MM.1S (cell line): Measurements from ENCODE around the gene KIFBP.
"Not testable (repeated sequence)": the region's sequence is repeated elsewhere in the genome, so short reads cannot be mapped to it uniquely, and the experiment has no call there.

Experiments used
- DNase-seq: peaks from one replicate; pipeline ENCODE4 v3.0.0-alpha.2; 2015
- H2AFZ ChIP-seq: fragments of 300-600 bp; sonication (generic); 2 replicates; pipeline ENCODE4 v1.6.0; 2016; ENCODE audit warnings: antibody characterized with exemption, low read length
- H3F3A ChIP-seq: fragments of 300-600 bp; sonication (generic); 2 replicates; pipeline ENCODE4 v1.6.1; 2016; ENCODE audit warnings: mild to moderate bottlenecking, antibody characterized with exemption, low read length, moderate library complexity, mixed read lengths; ENCODE audit not compliant: insufficient read depth
- H3K27ac ChIP-seq: fragments of 300-600 bp; sonication (generic); 2 replicates; pipeline ENCODE4 v1.5.1; 2016; ENCODE audit warnings: mild to moderate bottlenecking, low read length
- H3K27me3 ChIP-seq: fragments of 300-600 bp; sonication (generic); replicated peaks from 2 replicates; pipeline ENCODE4 v1.6.0; 2016; ENCODE audit warnings: low read length; ENCODE audit not compliant: insufficient read depth
- H3K36me3 ChIP-seq: fragments of 300-600 bp; sonication (generic); replicated peaks from 2 replicates; pipeline ENCODE4 v1.6.1; 2016; ENCODE audit warnings: mild to moderate bottlenecking, low read length, mixed read lengths; ENCODE audit not compliant: insufficient read depth
- H3K4me1 ChIP-seq: fragments of 300-600 bp; sonication (generic); 2 replicates; pipeline ENCODE4 v1.6.1; 2016; ENCODE audit warnings: low read length, mixed read lengths
- H3K4me2 ChIP-seq: fragments of 300-600 bp; sonication (generic); 2 replicates; pipeline ENCODE4 v1.6.0; 2016; ENCODE audit warnings: low read depth, low read length
- H3K4me3 ChIP-seq: fragments of 300-600 bp; sonication (generic); 2 replicates; pipeline ENCODE4 v1.5.1; 2016; ENCODE audit warnings: low read length, mixed read lengths
- H3K79me2 ChIP-seq: fragments of 300-600 bp; sonication (generic); 2 replicates; pipeline ENCODE4 v1.6.1; 2016; ENCODE audit warnings: mixed run types, low read length, mixed read lengths
- H3K9ac ChIP-seq: fragments of 300-600 bp; sonication (generic); 2 replicates; pipeline ENCODE4 v1.6.1; 2016; ENCODE audit warnings: low read length, mixed read lengths
- H3K9me2 ChIP-seq: fragments of 300-600 bp; sonication (generic); replicated peaks from 2 replicates; pipeline ENCODE4 v1.6.1; 2016; ENCODE audit warnings: mild to moderate bottlenecking, low read length, mixed read lengths; ENCODE audit not compliant: insufficient read depth
- H3K9me3 ChIP-seq: fragments of 300-600 bp; sonication (generic); replicated peaks from 2 replicates; pipeline ENCODE4 v1.6.1; 2016; ENCODE audit warnings: mild to moderate bottlenecking, low read length, mixed read lengths; ENCODE audit not compliant: insufficient read depth
- H4K20me1 ChIP-seq: fragments of 300-600 bp; sonication (generic); 2 replicates; pipeline ENCODE4 v1.6.1; 2016; ENCODE audit warnings: mild to moderate bottlenecking, low read length, moderate library complexity, mixed read lengths; ENCODE audit not compliant: insufficient read depth
- CTCF ChIP-seq: fragments of 300-600 bp; sonication (generic); IDR thresholded peaks from 2 replicates; pipeline ENCODE4 v1.5.1; 2016; ENCODE audit warnings: antibody characterized with exemption, low read length, mixed read lengths
- EZH2 ChIP-seq: fragments of 300-600 bp; sonication (generic); optimal IDR thresholded peaks from 2 replicates; pipeline ENCODE3; 2017; ENCODE audit warnings: low read depth, mild to moderate bottlenecking, antibody characterized with exemption, low read length, mixed read lengths
- EZH2phosphoT487 ChIP-seq: fragments of 300-600 bp; sonication (generic); IDR thresholded peaks from 2 replicates; pipeline ENCODE4 v1.6.1; 2018; ENCODE audit warnings: antibody characterized with exemption, low read length

The KIFBP gene

DNA sequence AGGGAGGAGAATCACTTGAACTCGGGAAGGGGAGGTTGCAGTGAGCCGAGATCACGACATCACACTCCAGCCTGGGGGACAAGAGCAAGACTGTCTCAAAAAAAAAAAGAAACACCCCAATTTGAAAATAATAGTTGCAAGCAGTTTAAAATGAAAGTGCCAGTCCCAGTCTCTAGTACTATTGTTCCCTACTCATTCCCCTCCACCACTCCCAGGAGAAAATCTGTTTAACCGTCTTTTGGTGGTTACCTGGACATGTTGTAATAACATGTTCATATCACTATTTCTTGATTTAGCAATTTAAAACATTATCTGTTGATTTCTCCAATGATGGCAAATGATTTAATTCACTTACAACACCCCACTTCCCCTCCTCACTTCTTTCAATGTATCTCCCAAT lies 44.7 kb downstream of the KIFBP start:
- Histone ChIP-seq H3K9ac (no peak overlapping the region), H3K79me2 (no peaks in the 10 kb centered on the region), H3K27me3 (no peaks in the 10 kb centered on the region), H3F3A (no peaks in the 10 kb centered on the region), H2AFZ (no peak overlapping the region), H3K36me3 (no peaks in the 10 kb centered on the region), H3K27ac (no peak overlapping the region), H3K4me3 (no peak overlapping the region), H3K4me2 (no peak overlapping the region), H3K9me2 (no peaks in the 10 kb centered on the region), H3K4me1 (no peaks in the 10 kb centered on the region), H4K20me1 (no peaks in the 10 kb centered on the region), H3K9me3 (no peaks in the 10 kb centered on the region)
- DNase-seq = no peak
- no peak for TF ChIP-seq EZH2
- no peak for TF ChIP-seq EZH2phosphoT487
- TF ChIP-seq CTCF = no peak

DNA sequence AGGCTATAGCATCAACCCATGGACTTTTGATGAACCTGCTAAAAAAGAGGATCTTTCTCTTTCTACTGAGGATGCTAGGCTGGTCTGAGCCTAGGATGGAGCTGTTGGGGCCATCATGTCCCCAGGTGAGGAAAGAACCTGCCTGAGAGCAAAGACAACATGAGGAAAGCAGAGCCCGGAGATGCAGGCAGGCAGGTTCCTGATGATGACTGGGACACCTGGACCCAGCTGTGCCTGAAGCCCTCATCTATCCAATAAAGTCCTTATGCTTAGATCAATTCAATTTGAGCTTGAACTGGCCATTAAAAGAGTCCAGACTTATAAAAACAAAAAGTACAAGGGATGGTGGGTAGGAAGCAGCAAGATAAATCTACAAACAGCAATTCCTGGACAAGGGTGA lies 48.9 kb downstream of the KIFBP start:
- H3K9me3 ChIP-seq = no peaks in the 10 kb centered on the region
- H3K27me3 ChIP-seq = no peaks in the 10 kb centered on the region
- H3K9ac ChIP-seq = no peak overlapping the region
- H3F3A ChIP-seq = no peaks in the 10 kb centered on the region
- no peaks in the 10 kb centered on the region for H4K20me1 ChIP-seq
- no peaks in the 10 kb centered on the region for H3K36me3 ChIP-seq
- H3K27ac ChIP-seq = no peak overlapping the region
- DNase-seq = no peak
- no peak overlapping the region for H2AFZ ChIP-seq
- H3K4me1 ChIP-seq = no peaks in the 10 kb centered on the region
- no peak overlapping the region for H3K4me2 ChIP-seq
- H3K79me2 ChIP-seq = no peaks in the 10 kb centered on the region
- H3K4me3 ChIP-seq = no peak overlapping the region
- H3K9me2 ChIP-seq = no peaks in the 10 kb centered on the region
- TF ChIP-seq EZH2phosphoT487 = no peak
- no peak for TF ChIP-seq EZH2
- TF ChIP-seq CTCF = no peak

DNA sequence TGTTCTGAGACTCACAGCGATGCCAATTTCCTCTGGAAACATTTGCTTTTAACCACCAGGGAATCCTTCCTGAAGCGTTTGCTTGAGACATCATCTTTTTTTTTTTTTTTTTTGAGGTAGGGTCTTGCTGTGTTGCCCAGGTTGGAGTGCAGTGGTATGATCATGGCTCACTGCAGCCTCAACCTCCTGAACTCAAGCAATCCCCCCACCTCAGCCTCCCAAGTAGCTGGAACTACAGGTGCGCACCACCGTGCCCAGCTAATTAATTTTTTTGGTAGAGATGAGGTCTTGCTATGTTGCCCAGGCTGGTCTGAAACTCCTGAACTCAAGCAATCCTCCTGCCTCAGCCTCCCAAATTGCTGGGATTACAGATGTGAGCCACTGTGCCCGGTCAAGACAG lies 52.3 kb downstream of the KIFBP start:
- H4K20me1 ChIP-seq = not testable (repeated sequence)

GRCh38 chr10:69042417-69042816 lies 53.8 kb downstream of the KIFBP start:
- Histone ChIP-seq H3K9me2 (no peaks in the 10 kb centered on the region), H3K27me3 (no peaks in the 10 kb centered on the region), H3K27ac (no peak overlapping the region), H3K9me3 (no peaks in the 10 kb centered on the region), H3F3A (peaks cover 13% of the 10 kb centered on the region), H3K4me2 (no peak overlapping the region), H3K36me3 (no peaks in the 10 kb centered on the region), H2AFZ (no peak overlapping the region), H3K79me2 (no peaks in the 10 kb centered on the region), H4K20me1 (no peaks in the 10 kb centered on the region), H3K4me1 (peaks cover 20% of the 10 kb centered on the region), H3K9ac (no peak overlapping the region), H3K4me3 (no peak overlapping the region)
- no peak for DNase-seq
- TF ChIP-seq CTCF (no peak), EZH2phosphoT487 (no peak), EZH2 (no peak)

More for the DNA sequence above, 52.3 kb downstream of the KIFBP start:
- Histone ChIP-seq H3F3A (peaks cover 10% of the 10 kb centered on the region), H3K4me1 (peaks cover 14% of the 10 kb centered on the region)
- DNase-seq, H3K27me3 ChIP-seq, H3K9ac ChIP-seq, H3K36me3 ChIP-seq, H3K4me2 ChIP-seq, H3K9me3 ChIP-seq, H3K9me2 ChIP-seq, H2AFZ ChIP-seq, H3K4me3 ChIP-seq, H3K79me2 ChIP-seq, H3K27ac ChIP-seq: not testable (repeated sequence)
